ENCODE data around the gene AGRN.

GRCh38 chr1:996851-997712, 22.8 kb upstream of the AGRN start:
- TF ChIP-seq, protein P1, sequence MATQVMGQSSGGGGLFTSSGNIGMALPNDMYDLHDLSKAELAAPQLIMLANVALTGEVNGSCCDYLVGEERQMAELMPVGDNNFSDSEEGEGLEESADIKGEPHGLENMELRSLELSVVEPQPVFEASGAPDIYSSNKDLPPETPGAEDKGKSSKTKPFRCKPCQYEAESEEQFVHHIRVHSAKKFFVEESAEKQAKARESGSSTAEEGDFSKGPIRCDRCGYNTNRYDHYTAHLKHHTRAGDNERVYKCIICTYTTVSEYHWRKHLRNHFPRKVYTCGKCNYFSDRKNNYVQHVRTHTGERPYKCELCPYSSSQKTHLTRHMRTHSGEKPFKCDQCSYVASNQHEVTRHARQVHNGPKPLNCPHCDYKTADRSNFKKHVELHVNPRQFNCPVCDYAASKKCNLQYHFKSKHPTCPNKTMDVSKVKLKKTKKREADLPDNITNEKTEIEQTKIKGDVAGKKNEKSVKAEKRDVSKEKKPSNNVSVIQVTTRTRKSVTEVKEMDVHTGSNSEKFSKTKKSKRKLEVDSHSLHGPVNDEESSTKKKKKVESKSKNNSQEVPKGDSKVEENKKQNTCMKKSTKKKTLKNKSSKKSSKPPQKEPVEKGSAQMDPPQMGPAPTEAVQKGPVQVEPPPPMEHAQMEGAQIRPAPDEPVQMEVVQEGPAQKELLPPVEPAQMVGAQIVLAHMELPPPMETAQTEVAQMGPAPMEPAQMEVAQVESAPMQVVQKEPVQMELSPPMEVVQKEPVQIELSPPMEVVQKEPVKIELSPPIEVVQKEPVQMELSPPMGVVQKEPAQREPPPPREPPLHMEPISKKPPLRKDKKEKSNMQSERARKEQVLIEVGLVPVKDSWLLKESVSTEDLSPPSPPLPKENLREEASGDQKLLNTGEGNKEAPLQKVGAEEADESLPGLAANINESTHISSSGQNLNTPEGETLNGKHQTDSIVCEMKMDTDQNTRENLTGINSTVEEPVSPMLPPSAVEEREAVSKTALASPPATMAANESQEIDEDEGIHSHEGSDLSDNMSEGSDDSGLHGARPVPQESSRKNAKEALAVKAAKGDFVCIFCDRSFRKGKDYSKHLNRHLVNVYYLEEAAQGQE (IDR thresholded peaks at IDR 0.05; ENCODE audit: low read depth), result no peak
- TF ChIP-seq RAD21 (IDR thresholded peaks at IDR 0.05; ENCODE audit: low read depth), result no peak
- TF ChIP-seq YY1 (IDR thresholded peaks at IDR 0.05; ENCODE audit: low read depth), result no peak
- no peak for TF ChIP-seq TCF12 (IDR thresholded peaks at IDR 0.05; ENCODE audit: low read depth)
- no peak for TF ChIP-seq USF1 (IDR thresholded peaks at IDR 0.05)
- TF ChIP-seq NFIC (IDR thresholded peaks at IDR 0.05), result no peak
- TF ChIP-seq MAX (IDR thresholded peaks at IDR 0.05), result no peak
- 0 out of 2 replicates have a peak, but pooled peaks have one; percentile 27 for TF ChIP-seq ZBTB7A (IDR thresholded peaks at IDR 0.05; ENCODE audit: low read depth)
- no peak for TF ChIP-seq FOXM1 (IDR thresholded peaks at IDR 0.05; ENCODE audit: borderline replicate concordance, low read depth)
- TF ChIP-seq CREB1 (IDR thresholded peaks at IDR 0.05; ENCODE audit: low read depth), result no peak
- TF ChIP-seq EGR1 (IDR thresholded peaks at IDR 0.05), result no peak
- TF ChIP-seq TAF1 (IDR thresholded peaks at IDR 0.05; ENCODE audit: low read depth), result no peak
- no peak for TF ChIP-seq CEBPB (IDR thresholded peaks at IDR 0.05)
- no peak for TF ChIP-seq EP300 (IDR thresholded peaks at IDR 0.05; ENCODE audit: borderline replicate concordance)
